ENCODE measurements around the gene RALGPS1.

- no peak for TF ChIP-seq CTCF (IDR thresholded peaks at IDR 0.05)
- TF ChIP-seq POLR2A (IDR thresholded peaks at IDR 0.05): no peak
Observed at GRCh38 chr9:127216888-127217217, 302.3 kb downstream of the RALGPS1 start.

Measured in vagina (tissue), 2 donors.